Measurements from ENCODE around the gene EFL1.

DNA sequence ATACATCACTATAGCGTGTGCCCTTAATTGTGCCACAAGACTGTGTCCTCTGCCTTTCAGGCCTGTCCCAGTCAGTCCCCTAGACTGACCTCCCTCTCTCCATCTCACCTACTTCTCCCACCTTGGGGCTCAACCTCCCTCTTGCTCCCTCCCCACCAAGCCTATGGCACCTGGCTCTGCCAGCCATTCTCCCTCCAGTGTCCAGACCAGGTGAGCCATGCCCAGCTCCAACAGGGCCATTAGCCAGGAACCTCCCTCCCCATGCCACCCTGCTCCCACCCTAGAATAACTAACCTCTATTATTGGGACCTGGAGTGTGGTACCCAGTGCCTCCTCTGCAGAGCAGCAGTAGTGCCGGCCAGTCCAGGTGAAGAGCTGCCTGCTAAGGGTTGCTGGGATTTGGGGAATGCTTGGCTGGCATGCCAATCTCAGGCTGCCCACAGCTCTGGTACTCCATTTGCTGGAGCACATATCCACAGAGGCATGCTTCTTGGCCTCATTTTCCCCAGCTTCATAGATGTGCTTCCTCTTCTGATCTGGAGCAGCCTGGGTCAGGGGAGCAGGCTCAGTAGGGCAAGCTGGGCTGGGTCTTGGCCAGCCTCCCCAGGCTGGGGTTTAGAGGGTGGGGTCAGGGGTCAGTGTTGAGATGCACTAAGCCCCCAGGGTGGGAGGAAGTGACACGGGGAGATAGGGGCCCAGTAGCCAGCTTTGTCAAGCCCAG, 38.9 kb upstream of the EFL1 start:
- TF ChIP-seq, protein P1, sequence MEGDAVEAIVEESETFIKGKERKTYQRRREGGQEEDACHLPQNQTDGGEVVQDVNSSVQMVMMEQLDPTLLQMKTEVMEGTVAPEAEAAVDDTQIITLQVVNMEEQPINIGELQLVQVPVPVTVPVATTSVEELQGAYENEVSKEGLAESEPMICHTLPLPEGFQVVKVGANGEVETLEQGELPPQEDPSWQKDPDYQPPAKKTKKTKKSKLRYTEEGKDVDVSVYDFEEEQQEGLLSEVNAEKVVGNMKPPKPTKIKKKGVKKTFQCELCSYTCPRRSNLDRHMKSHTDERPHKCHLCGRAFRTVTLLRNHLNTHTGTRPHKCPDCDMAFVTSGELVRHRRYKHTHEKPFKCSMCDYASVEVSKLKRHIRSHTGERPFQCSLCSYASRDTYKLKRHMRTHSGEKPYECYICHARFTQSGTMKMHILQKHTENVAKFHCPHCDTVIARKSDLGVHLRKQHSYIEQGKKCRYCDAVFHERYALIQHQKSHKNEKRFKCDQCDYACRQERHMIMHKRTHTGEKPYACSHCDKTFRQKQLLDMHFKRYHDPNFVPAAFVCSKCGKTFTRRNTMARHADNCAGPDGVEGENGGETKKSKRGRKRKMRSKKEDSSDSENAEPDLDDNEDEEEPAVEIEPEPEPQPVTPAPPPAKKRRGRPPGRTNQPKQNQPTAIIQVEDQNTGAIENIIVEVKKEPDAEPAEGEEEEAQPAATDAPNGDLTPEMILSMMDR (IDR thresholded peaks at IDR 0.05; ENCODE audit: extremely low read depth in 1 of 2, insufficient read depth in 1 of 2, low read depth in 1 of 2, low read length in 2 of 2) = no peak
- TF ChIP-seq EZH2 (IDR thresholded peaks at IDR 0.05; ENCODE audit: borderline replicate concordance, low read depth, low read length, severe bottlenecking) (no peak), POLR2A (IDR thresholded peaks at IDR 0.05; ENCODE audit: low read depth, low read length) (no peak), POLR2AphosphoS5 (IDR thresholded peaks at IDR 0.05; ENCODE audit: insufficient read depth, low read depth, low read length) (no peak), JUN (IDR thresholded peaks at IDR 0.05; ENCODE audit: borderline replicate concordance, insufficient read depth, insufficient read length, low read depth) (no peak), FOS (IDR thresholded peaks at IDR 0.05; ENCODE audit: borderline replicate concordance, insufficient read depth, low read length) (no peak)
- TF ChIP-seq, protein P2, sequence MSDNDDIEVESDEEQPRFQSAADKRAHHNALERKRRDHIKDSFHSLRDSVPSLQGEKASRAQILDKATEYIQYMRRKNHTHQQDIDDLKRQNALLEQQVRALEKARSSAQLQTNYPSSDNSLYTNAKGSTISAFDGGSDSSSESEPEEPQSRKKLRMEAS (IDR thresholded peaks at IDR 0.05; ENCODE audit: insufficient read depth, insufficient read length) = no peak

Data from endothelial cell of umbilical vein (primary cell).